GM18868 (cell line): ENCODE results near the gene SLC25A29.

Source experiments
- ATAC-seq: cut with Tn5 transposase; IDR thresholded peaks from one replicate; pipeline ENCODE4 v1.9.1; 2021; ENCODE audit warnings: mild to moderate bottlenecking, moderate library complexity; ENCODE audit not compliant: unreplicated experiment

SLC25A29 gene

GRCh38 chr14:100282766-100283419 is 23.4 kb downstream of the SLC25A29 start:
- no peak for ATAC-seq

GRCh38 chr14:100282083-100282350 is 24.2 kb downstream of the SLC25A29 start:
- no peak for ATAC-seq

- no peak for ATAC-seq
These were observed 24.8 kb downstream of the SLC25A29 start for GRCh38 chr14:100281286-100282082.

- no peak for ATAC-seq
These were observed 26.7 kb downstream of the SLC25A29 start for GRCh38 chr14:100279563-100279962.

- ATAC-seq = no peak
These were observed 27.1 kb downstream of the SLC25A29 start for GRCh38 chr14:100279133-100279532.

GRCh38 chr14:100278702-100279101 is 27.5 kb downstream of the SLC25A29 start:
- no peak for ATAC-seq

GRCh38 chr14:100275214-100275613 is 31.0 kb downstream of the SLC25A29 start:
- no peak for ATAC-seq

GRCh38 chr14:100274250-100274649 is 32.0 kb downstream of the SLC25A29 start:
- no peak for ATAC-seq

GRCh38 chr14:100271247-100271939 is 34.9 kb downstream of the SLC25A29 start:
- no peak for ATAC-seq

- no peak for ATAC-seq
These were observed 37.5 kb downstream of the SLC25A29 start for GRCh38 chr14:100268591-100269207.

- ATAC-seq = no peak
These were observed 38.3 kb downstream of the SLC25A29 start for GRCh38 chr14:100267990-100268389.

GRCh38 chr14:100263141-100263540 is 43.1 kb downstream of the SLC25A29 start:
- ATAC-seq = no peak

GRCh38 chr14:100262545-100262944 is 43.7 kb downstream of the SLC25A29 start:
- ATAC-seq = no peak

- ATAC-seq = no peak
These were observed 44.6 kb downstream of the SLC25A29 start for GRCh38 chr14:100261621-100262020.

GRCh38 chr14:100256339-100256895 is 49.8 kb downstream of the SLC25A29 start:
- ATAC-seq = peak; percentile 82

- no peak for ATAC-seq
These were observed 53.6 kb downstream of the SLC25A29 start for GRCh38 chr14:100252684-100253083.

- ATAC-seq = no peak
These were observed 55.3 kb downstream of the SLC25A29 start for GRCh38 chr14:100250732-100251465.

- no peak for ATAC-seq
These were observed 59.3 kb downstream of the SLC25A29 start for GRCh38 chr14:100246809-100247428.

GRCh38 chr14:100243020-100243419 is 63.2 kb downstream of the SLC25A29 start:
- ATAC-seq = no peak

GRCh38 chr14:100241279-100241678 is 65.0 kb downstream of the SLC25A29 start:
- ATAC-seq = no peak
